HepG2 (cell line): Measurements from ENCODE around the gene SKIDA1. TPM values are rescaled to one million over a fixed set of nuclear protein-coding genes. Genes with fewer than 3 reads are reported as not detected.

Experiments used
- EEA1 ChIP-seq: sonication (generic); formaldehyde crosslinking; IDR thresholded peaks from 2 replicates; pipeline ENCODE4 v1.5.1; 2020; ENCODE audit warnings: mild to moderate bottlenecking, missing genetic modification reagents, borderline replicate concordance
- FOXK1 ChIP-seq: sonication (generic); formaldehyde crosslinking; IDR thresholded peaks from 2 replicates; pipeline ENCODE4 v1.4.0; 2020; ENCODE audit warnings: low read depth, missing genetic modification reagents, borderline replicate concordance
- GABPB1 ChIP-seq: IDR thresholded peaks from 2 replicates; pipeline ENCODE4 v1.6.1; 2016; ENCODE audit warnings: mild to moderate bottlenecking, missing genetic modification reagents, moderate library complexity, missing compliant biosample characterization
- HOXA7 ChIP-seq: sonication (generic); formaldehyde crosslinking; IDR thresholded peaks from 2 replicates; pipeline ENCODE4 v1.8.1; 2022; ENCODE audit warnings: mild to moderate bottlenecking, missing genetic modification reagents, moderate library complexity
- MTA3 ChIP-seq: sonication (generic); formaldehyde crosslinking; IDR thresholded peaks from 2 replicates; pipeline ENCODE4 v1.4.0; 2020; ENCODE audit warnings: missing genetic modification reagents
- SUZ12 ChIP-seq: fragments of 150-350 bp; IDR thresholded peaks from 2 replicates; pipeline ENCODE4 v1.6.1; 2014; ENCODE audit warnings: low read depth, low read length
- SYNCRIP ChIP-seq: fragments of 200-400 bp; formaldehyde crosslinking; IDR thresholded peaks from 2 replicates; pipeline ENCODE4 v1.6.1; 2018; ENCODE audit warnings: mild to moderate bottlenecking, low read depth, low read length; ENCODE audit not compliant: insufficient read depth
- TBX2 ChIP-seq: sonication (generic); formaldehyde crosslinking; IDR thresholded peaks from 2 replicates; pipeline ENCODE4 v1.5.0; 2020; ENCODE audit warnings: missing genetic modification reagents, mild to moderate bottlenecking, borderline replicate concordance
- ZBTB20 ChIP-seq: sonication (generic); formaldehyde crosslinking; IDR thresholded peaks from 2 replicates; pipeline ENCODE4 v1.8.1; 2023; ENCODE audit warnings: missing genetic modification reagents, low read depth, mild to moderate bottlenecking, borderline replicate concordance
- ZKSCAN1 ChIP-seq: fragments of 150-350 bp; IDR thresholded peaks from 2 replicates; pipeline ENCODE4 v1.6.1; 2014; ENCODE audit warnings: low read length
- ZNF205 ChIP-seq: IDR thresholded peaks from 2 replicates; pipeline ENCODE4 v1.6.1; 2018; ENCODE audit warnings: missing biosample characterization, missing genetic modification reagents
- ZNF263 ChIP-seq: sonication (generic); formaldehyde crosslinking; IDR thresholded peaks from 2 replicates; pipeline ENCODE4 v1.4.0; 2020; ENCODE audit warnings: missing genetic modification reagents
- ZNF274 ChIP-seq: sonication (generic); formaldehyde crosslinking; IDR thresholded peaks from 2 replicates; pipeline ENCODE4 v1.5.1; 2020; ENCODE audit warnings: mild to moderate bottlenecking, missing genetic modification reagents
- ZNF331 ChIP-seq: sonication (generic); formaldehyde crosslinking; IDR thresholded peaks from 2 replicates; pipeline ENCODE4 v1.4.0; 2020; ENCODE audit warnings: missing genetic modification reagents
- ZNF619 ChIP-seq: sonication (generic); formaldehyde crosslinking; IDR thresholded peaks from 2 replicates; pipeline ENCODE4 v1.4.0; 2020; ENCODE audit warnings: mild to moderate bottlenecking, missing genetic modification reagents
- polyA plus RNA-seq, 8 experiments: library from polyadenylated mRNA; depleted of rRNA in 3 of 8; stranded (reverse) in 7 of 8; unstranded in 1 of 8; fragments of >200 nt; fragmentation: Illumina TruSeq in 4 of 8; extraction: Trizol in 4 of 8; gene quantifications; 2 replicates each; pipeline versions ENCODE4 v1.2.1 to v1.2.3, GENCODE V29; 2011 to 2016; ENCODE audit warnings: low read depth in 4 of 8, missing spikeins in 1 of 8, mixed read lengths in 1 of 8; ENCODE audit not compliant: insufficient read depth in 1 of 8
- total RNA-seq, 5 experiments: library from RNA; depleted of rRNA; stranded (reverse); fragments of >200 nt; fragmentation: Illumina TruSeq; extraction: Trizol; gene quantifications; 2 replicates each; pipeline ENCODE4 v1.2.3, GENCODE V29; 2016; ENCODE audit warnings: low read depth in 1 of 5
- TF ChIP-seq, protein P1 (sequence below): sonication (generic); formaldehyde crosslinking; IDR thresholded peaks from 2 replicates; pipeline ENCODE4 v1.9.0; 2021; ENCODE audit warnings: missing genetic modification reagents, borderline replicate concordance
- TF ChIP-seq, protein P2 (sequence below): sonication (generic); formaldehyde crosslinking; IDR thresholded peaks from 2 replicates; pipeline ENCODE4 v1.5.1; 2020; ENCODE audit warnings: mild to moderate bottlenecking, missing genetic modification reagents, moderate library complexity
- TF ChIP-seq, protein P3 (sequence below): sonication (generic); formaldehyde crosslinking; IDR thresholded peaks from 2 replicates; pipeline ENCODE4 v1.4.0; 2020; ENCODE audit warnings: mild to moderate bottlenecking, missing genetic modification reagents, borderline replicate concordance
- TF ChIP-seq, protein P4 (sequence below): sonication (generic); formaldehyde crosslinking; IDR thresholded peaks from 2 replicates; pipeline ENCODE4 v1.5.0; 2020; ENCODE audit warnings: mild to moderate bottlenecking, low read depth, missing genetic modification reagents, borderline replicate concordance
- TF ChIP-seq, protein P5 (sequence below): sonication (generic); formaldehyde crosslinking; IDR thresholded peaks from 2 replicates; pipeline ENCODE4 v1.4.0; 2020; ENCODE audit warnings: missing genetic modification reagents; ENCODE audit errors: not compliant biosample characterization
- TF ChIP-seq, protein P6 (sequence below): sonication (generic); formaldehyde crosslinking; IDR thresholded peaks from 2 replicates; pipeline ENCODE4 v1.4.0; 2020; ENCODE audit warnings: mild to moderate bottlenecking, missing genetic modification reagents

Gene SKIDA1
- total and polyA plus RNA-seq, 2 of the 13 experiments (the other 11 are each of a cell fraction or from before 2014, with no cell fraction given) = 0.73 to 1.5 TPM

DNA sequence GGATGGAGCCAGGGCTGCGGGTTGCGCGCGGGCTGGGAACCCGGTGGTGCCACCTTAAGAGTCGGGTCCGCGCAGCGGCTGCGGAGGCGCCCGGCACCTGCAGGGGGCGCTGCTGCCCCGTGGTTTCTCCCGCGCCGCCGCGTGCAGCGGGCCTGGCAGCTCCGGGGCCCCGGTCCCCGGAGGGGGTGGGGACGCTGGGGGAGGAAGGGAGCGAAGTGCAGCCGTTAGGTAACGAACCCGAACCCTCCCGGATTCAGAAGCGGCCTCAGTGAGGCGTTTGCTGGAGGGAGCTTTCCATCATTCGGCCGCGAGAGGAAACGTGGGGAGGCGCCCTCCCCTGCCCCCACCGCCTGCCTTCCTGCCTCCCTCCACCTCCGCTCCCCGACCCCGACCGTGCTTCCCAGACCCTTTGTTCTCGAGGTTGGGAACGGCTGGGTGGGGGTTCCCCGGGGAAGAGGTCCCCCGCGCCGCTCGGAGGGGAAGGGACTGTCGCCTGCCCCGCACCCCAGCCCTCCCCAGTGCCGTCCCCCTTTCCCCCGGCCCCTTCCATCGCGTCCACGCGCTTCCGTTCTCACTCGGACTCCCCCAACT, 29.6 kb downstream of the SKIDA1 start (continued):
- TF ChIP-seq, protein P1, sequence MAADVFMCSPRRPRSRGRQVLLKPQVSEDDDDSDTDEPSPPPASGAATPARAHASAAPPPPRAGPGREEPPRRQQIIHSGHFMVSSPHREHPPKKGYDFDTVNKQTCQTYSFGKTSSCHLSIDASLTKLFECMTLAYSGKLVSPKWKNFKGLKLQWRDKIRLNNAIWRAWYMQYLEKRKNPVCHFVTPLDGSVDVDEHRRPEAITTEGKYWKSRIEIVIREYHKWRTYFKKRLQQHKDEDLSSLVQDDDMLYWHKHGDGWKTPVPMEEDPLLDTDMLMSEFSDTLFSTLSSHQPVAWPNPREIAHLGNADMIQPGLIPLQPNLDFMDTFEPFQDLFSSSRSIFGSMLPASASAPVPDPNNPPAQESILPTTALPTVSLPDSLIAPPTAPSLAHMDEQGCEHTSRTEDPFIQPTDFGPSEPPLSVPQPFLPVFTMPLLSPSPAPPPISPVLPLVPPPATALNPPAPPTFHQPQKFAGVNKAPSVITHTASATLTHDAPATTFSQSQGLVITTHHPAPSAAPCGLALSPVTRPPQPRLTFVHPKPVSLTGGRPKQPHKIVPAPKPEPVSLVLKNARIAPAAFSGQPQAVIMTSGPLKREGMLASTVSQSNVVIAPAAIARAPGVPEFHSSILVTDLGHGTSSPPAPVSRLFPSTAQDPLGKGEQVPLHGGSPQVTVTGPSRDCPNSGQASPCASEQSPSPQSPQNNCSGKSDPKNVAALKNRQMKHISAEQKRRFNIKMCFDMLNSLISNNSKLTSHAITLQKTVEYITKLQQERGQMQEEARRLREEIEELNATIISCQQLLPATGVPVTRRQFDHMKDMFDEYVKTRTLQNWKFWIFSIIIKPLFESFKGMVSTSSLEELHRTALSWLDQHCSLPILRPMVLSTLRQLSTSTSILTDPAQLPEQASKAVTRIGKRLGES (CRISPR knock-in tag) = no peak; the same call in 1 of the 2 replicates
- TF ChIP-seq ZBTB20 (CRISPR knock-in tag) = peak; percentile 60; the same call in 1 of the 2 replicates
- no peak for TF ChIP-seq SUZ12
- TF ChIP-seq, protein P2, sequence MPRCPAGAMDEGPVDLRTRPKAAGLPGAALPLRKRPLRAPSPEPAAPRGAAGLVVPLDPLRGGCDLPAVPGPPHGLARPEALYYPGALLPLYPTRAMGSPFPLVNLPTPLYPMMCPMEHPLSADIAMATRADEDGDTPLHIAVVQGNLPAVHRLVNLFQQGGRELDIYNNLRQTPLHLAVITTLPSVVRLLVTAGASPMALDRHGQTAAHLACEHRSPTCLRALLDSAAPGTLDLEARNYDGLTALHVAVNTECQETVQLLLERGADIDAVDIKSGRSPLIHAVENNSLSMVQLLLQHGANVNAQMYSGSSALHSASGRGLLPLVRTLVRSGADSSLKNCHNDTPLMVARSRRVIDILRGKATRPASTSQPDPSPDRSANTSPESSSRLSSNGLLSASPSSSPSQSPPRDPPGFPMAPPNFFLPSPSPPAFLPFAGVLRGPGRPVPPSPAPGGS (CRISPR knock-in tag) = peak; percentile 53; the same call in 1 of the 2 replicates
- peak; percentile 22; the same call in 1 of the 2 replicates for TF ChIP-seq ZKSCAN1
- TF ChIP-seq FOXK1 = peak; percentile 68; the same call in 1 of the 2 replicates
- peak; percentile 93 for TF ChIP-seq TBX2
- TF ChIP-seq, protein P3, sequence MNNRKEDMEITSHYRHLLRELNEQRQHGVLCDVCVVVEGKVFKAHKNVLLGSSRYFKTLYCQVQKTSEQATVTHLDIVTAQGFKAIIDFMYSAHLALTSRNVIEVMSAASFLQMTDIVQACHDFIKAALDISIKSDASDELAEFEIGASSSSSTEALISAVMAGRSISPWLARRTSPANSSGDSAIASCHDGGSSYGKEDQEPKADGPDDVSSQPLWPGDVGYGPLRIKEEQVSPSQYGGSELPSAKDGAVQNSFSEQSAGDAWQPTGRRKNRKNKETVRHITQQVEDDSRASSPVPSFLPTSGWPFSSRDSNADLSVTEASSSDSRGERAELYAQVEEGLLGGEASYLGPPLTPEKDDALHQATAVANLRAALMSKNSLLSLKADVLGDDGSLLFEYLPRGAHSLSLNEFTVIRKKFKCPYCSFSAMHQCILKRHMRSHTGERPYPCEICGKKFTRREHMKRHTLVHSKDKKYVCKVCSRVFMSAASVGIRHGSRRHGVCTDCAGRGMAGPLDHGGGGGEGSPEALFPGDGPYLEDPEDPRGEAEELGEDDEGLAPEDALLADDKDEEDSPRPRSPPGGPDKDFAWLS = no peak
- peak; percentile 85; the same call in 1 of the 2 replicates for TF ChIP-seq EEA1 (CRISPR knock-in tag)
- no peak for TF ChIP-seq MTA3 (CRISPR knock-in tag)
- TF ChIP-seq, protein P4, sequence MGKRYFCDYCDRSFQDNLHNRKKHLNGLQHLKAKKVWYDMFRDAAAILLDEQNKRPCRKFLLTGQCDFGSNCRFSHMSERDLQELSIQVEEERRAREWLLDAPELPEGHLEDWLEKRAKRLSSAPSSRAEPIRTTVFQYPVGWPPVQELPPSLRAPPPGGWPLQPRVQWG (CRISPR knock-in tag) = no peak
- peak; percentile 85 for TF ChIP-seq GABPB1 (CRISPR knock-in tag)
- TF ChIP-seq, protein P5, sequence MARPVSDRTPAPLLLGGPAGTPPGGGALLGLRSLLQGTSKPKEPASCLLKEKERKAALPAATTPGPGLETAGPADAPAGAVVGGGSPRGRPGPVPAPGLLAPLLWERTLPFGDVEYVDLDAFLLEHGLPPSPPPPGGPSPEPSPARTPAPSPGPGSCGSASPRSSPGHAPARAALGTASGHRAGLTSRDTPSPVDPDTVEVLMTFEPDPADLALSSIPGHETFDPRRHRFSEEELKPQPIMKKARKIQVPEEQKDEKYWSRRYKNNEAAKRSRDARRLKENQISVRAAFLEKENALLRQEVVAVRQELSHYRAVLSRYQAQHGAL (CRISPR knock-in tag) = peak; percentile 32
- no peak for TF ChIP-seq SYNCRIP
- no peak for TF ChIP-seq HOXA7
- TF ChIP-seq, protein P6, sequence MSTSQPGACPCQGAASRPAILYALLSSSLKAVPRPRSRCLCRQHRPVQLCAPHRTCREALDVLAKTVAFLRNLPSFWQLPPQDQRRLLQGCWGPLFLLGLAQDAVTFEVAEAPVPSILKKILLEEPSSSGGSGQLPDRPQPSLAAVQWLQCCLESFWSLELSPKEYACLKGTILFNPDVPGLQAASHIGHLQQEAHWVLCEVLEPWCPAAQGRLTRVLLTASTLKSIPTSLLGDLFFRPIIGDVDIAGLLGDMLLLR = peak; percentile 81
- peak; percentile 95 for TF ChIP-seq ZNF331 (CRISPR knock-in tag)
- peak; percentile 5; the same call in 1 of the 2 replicates for TF ChIP-seq ZNF274 (CRISPR knock-in tag)
- TF ChIP-seq ZNF263 = peak; percentile 68; the same call in 1 of the 2 replicates
- peak; percentile 89; the same call in 1 of the 2 replicates for TF ChIP-seq ZNF619 (CRISPR knock-in tag)
- peak; percentile 93 for TF ChIP-seq ZNF205 (CRISPR knock-in tag)
